GM18870 (cell line): ENCODE results near the gene ILK.

ENCODE experiments used
- ATAC-seq: cut with Tn5 transposase; IDR thresholded peaks from one replicate; pipeline ENCODE4 v1.9.1; 2021; ENCODE audit warnings: moderate library complexity; ENCODE audit not compliant: unreplicated experiment

ILK gene

DNA sequence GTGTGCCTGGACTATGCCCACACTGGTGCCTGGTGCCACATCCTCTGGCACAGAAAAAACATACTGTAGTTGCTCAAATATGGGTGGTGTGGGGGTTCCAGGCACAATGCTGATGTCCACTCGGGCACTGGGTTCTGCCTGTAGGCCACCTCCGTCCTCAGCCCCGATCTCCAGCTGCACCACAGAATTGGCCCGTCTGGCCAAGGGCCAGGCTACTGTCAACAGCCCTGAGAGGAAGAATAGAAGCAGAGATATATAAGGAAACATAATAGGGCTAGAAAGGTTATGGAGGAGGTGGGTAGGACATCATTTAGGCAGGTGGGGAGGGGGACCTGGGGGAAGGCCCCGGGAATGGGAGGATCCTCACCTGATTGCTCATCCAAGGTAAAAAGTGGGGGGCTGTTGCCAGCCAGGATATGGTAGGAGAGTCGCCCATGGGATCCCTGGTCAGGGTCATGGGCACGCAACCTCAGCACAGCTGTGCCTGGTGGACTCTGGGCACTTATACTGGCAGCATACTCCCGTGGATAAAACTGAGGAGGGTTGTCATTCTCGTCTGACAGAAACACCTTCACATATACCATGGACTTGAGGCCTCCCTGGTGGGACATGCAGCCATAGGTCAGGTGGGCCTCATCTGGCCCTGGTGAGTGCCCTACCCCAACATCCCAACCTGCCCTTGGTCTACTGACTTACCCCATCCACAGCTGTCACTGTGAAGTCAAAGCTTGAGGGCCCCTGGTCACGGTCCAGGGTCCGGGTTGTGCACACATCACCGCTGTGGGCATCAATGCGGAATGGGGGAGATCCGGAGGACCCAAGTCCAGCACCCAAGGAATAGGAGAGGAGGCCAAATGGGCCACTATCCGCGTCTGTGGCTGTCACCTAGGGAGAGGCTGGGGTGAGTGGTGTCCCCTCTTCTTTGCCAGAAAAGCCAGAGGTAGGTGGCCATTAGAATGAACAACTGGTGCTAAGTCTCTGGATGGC, 30.1 kb downstream of the ILK start:
- ATAC-seq = no peak

DNA sequence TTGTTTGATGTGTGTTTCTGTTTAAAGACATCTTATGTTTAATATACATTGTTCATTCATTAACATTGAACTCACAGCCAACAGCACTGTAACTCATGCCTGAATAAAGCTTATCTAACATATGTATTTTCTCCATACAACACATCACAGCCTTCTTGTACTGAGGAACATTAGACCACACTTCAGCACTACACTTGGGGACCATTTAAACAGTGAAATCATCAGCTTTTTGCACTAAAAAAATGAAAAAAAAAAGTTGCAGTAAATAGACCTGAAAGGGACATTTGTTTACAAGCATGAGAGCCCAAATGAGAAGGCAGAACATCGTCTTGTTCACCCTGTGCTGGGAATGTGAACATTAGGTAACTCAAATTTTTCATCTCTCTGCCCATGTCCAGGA, 31.0 kb downstream of the ILK start:
- no peak for ATAC-seq

DNA sequence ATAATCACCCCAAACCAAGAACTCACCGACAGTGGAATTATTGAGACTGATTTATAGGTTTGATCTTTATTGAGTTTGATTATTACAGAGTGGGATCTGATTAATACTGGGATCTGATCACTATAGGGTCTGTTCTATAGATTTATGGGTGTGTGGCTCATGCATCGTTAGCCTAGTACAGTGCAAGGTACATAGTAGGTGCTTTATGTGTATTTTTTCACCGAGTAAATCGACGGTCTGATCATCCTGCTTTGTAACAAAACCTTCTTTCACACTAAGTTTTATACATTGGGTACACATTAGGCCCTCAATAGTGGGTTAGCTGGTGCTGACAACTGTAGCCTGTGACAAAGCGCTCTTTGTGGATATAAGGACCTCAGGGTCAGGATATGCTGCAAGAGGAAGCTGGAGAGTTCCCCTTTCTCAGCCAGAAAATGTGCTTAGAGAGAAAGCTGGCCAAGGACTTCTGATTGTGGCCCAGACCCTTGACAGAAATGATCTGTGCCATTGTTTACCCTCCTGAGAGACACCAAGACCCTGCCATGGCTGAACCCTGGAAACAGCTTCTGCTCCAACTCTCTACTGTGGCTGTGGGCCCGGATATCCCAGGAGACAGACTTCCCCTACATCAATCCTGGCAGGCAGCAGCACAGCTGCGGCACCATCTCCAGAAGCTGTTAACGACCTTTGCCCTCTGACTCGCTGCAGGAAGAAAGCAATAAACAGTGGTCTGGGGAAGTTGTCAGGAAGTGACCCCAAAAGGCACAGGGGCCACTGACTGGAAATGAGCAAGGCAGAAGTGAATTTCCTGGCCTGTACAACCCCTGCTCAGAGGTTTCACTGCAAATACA, 31.7 kb downstream of the ILK start:
- ATAC-seq = no peak

DNA sequence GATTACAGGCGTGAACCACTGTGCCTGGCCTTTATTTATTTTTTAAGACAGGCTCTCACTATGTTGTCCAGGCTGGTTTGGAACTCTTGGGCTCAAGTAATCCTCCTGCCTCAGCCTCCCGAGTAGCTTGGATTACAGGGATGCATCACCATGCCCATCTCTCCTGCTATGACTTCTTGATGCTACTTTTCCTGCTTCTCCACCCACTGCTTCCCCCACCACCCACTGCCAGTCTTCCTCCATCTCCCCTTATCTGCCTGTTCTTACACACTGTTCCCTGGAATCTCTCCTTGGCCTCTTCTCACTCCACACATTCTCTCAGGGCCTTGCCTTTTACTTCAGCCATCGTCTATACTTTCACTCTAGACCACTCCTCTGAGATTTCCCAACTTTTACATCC, 32.9 kb downstream of the ILK start:
- no peak for ATAC-seq

DNA sequence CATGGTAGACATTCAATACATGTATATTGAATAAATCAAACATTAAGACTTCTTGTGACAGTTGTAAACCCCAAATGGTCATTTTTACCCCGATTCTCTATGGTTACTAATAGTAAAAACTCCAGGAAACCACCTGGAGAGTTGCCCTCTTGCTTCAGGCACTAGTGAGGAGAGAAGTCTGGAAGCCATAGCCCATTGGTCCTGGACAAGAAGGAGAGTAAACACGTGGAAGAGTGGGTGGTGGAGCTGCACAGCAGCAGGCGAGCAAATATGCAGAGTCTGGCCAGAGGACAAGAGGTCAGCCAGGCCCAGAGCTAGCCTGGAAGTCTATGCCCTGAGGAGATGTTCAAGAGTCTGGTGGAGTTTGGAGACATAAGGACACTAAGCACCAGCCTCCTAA, 34.3 kb downstream of the ILK start:
- ATAC-seq = no peak

GRCh38 chr11:6638429-6638828, 34.9 kb downstream of the ILK start:
- no peak for ATAC-seq

DNA sequence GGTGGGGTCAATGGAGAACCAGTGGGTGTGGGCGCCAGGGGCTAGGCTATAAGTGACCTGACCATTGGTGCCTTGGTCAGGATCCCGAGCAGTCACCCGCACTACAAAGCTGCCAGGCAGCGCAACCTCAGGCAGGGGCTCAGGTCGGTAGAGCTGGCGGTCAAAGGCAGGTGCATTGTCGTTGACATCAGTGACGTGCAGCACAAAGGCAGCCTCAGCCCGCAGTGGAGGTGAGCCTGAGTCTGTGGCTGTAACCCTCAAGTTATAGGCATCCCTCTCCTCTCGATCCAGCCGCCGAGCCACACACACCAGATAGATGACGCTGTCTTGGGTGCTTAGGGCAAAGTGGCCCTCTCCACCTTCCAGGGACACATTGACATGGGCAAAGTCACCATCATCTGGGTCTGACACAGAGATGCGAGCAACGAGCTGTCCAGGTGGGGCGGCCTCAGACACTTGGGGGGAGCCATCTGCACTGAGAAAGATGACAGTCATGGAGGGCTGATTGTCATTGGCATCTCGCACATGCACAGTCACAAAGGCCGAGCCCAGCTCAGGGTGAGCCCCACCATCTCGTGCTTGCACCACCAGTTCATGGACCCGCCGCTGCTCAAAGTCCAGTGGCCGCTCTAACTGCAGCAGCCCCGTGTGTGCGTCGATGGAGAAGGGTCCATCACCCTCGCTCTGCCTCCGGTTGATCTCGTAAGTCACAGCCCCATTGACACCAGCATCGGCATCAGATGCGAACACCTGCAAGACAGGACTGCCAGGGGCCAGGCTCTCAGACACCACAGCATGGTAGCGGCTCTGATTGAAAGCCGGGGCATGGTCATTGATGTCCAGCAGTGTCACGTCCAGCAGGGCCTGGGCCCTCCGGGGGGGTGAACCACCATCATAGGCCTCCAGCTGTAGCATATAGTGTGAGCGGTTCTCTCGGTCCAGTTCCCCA, 36.7 kb downstream of the ILK start:
- no peak for ATAC-seq

DNA sequence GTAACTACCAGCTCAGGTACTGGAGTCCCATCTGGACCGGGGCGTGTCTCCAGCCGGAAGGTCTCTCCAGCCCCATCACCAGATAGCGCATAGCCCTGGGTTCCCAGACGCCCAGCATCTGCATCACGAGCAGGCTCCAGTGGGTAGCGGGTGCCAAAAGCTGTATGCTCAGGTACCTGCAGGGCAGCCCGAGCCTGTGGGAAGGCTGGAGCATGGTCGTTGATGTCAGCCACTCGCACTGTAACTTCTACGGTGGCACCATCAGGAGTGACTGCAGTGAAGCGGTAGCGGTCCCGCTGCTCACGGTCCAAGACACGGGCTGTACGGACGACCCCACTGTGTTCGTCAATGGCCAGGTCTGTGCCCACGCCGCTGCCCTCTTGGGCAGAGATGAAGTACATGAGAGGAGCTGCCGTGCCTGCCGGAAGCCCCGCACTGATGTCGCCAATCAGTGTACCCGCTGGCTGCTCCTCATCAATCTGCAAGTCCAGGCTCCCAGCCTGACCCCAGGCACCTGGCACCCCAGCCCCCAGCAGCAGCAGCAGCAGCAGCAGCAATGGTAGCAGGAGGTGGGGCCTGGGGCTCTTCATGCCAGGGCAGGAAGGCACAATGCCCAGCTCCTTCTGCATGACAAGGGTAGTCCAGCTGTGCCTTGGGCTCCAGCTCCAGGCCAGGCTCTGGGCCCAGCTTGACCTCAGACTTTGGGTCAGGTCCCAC, 37.6 kb downstream of the ILK start:
- ATAC-seq = no peak

DNA sequence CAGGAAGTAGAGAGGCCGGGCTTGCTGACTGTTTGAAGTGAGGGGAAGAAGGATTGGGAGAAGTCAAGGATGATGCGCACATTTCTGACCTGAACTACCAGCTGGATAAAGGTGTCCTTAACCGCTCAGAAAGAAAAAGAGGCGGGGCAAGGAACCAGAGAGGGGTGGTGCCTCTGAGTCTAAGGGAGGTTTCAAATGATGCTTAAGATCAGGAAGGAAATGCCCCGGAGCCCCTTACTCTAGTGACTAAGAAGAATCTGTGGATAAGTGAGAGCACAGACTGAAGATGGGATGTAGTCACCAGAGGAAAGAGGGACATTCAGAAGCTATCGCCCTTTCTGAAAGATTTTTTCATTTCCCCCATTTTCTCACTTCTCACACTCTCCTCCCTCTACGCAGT, 39.4 kb downstream of the ILK start:
- ATAC-seq = no peak

- ATAC-seq = no peak
Observed at GRCh38 chr11:6646071-6646470, 42.5 kb downstream of the ILK start.

DNA sequence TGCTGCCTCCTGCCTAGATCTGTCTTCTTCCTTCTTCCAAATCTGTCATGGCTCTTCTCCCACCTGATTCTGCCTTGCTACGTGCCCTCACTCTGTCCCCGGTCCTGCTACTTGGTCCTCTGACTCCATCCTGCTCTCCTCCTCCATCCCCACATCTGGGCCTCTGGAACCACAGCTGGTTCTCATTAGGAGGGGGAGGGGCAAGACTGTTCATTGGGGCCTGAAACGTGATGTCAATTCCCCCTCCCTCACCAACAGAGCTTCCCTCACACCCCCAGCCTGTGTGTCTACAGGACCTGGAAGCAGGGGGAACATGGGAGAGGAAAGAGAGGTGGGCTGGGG, 43.0 kb downstream of the ILK start:
- no peak for ATAC-seq

DNA sequence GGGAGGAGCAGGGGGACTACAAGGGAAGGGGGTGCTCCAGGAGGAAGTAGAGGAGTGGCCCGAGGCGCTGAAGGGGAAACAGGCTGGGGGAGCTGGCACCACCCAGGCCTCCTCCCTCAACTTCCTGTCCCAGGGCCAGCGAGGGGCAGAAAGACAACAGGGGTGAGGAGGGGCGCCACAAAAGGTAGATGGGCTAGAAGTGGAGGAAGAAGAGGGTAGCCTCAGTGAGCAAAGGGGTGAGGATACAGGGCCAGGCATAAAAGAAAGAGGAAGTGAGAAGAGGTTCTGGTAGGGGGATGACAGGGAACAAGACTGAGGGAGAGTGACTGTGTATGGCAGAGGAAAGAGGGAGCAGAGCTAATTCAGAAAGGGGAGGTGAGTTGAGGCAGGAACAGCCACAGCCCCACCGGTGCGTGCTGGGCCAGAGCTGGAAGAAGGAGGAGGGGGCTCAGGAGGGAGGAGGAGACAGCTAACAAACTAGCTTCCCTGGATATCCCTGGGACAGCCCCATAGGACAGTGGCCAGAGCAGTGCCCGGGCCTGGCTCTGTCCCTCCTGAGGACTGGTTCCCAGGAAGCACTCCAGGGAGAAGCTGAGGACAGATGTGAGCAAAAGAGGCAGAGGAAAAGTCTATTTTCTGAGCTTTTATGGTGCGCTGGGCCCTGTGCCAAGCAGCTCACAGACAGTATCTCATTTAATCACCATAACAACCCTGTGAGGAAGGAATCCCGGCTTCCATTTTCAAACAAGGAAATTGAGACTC, 43.5 kb downstream of the ILK start:
- ATAC-seq = peak; percentile 93

DNA sequence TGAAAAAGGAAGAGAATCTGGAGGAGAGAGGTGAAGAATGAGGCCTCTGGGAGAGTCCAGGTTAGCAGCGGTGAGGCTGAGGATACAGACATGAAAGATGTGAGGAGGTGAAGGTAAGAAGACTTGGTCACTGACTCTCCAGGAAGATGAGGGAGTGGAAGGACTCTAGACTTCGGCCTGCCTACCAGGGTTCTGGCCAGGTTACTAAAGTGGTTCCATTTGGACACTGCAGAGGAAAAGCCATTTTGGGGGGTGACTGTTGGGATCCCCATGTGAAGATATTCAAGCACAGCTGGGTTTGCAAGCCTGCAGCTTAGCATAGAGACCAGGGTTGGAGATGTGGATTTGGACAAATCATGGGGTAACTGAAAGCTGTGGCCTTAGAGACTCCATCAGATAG, 44.3 kb downstream of the ILK start:
- ATAC-seq = no peak

- no peak for ATAC-seq
Observed at GRCh38 chr11:6648501-6648900, 44.9 kb downstream of the ILK start.

DNA sequence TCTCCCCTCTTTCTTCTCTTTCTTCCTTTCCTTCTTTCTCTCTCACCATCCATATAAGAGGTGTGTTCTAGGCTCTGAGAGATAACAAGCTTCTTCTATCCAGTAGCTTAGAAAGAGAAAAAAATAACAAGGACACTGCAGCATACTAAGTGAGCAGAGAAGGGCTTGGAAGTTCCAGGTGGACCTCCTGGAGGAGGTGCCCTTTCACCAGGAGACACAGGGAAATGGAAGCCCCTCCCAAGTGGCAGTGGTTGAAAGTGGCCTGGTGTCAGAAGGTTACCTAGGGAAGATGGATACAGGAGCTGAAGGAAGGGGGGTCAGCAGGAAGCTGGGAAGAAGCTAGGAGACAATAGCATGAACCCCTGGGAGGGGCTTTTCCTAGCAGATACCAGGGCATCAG, 46.5 kb downstream of the ILK start:
- no peak for ATAC-seq

- ATAC-seq = no peak
Observed at GRCh38 chr11:6650980-6651379, 47.4 kb downstream of the ILK start.

- ATAC-seq = no peak
Observed at GRCh38 chr11:6652182-6652581, 48.6 kb downstream of the ILK start.

DNA sequence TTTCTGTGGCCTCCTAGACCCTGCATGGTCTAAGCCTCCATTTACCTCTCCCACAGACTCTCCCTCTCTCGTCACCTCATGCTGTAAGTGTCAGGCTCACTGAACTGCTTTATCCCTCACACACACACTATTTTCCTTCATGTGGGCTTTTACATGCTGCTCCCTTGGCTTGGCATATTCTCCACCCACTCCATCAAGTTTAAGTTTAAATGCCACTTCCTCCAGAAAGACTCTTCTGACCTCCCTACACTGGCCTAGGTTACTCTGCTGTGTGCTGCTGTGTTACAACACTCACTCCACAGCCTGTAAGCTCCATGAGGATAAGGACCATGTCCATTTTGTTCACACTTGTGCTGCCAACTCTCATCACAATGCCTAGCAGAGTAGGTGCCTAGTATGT, 49.5 kb downstream of the ILK start:
- no peak for ATAC-seq

GRCh38 chr11:6653656-6654055, 50.1 kb downstream of the ILK start:
- no peak for ATAC-seq
